Subcutaneous adipose tissue (tissue), 4 donors: ENCODE data around the gene ETFB. TPM values are rescaled to one million over a fixed set of nuclear protein-coding genes. Genes with fewer than 3 reads are reported as not detected.

Experiments
- CTCF ChIP-seq: fragments of 450-650 bp; IDR thresholded peaks from one replicate; pipeline ENCODE4 v1.5.1; 2016; ENCODE audit warnings: low read depth, mild to moderate bottlenecking, control low read depth, antibody characterized with exemption, moderate library complexity
- total RNA-seq, 4 donors: library from RNA; depleted of rRNA; stranded (reverse); fragments of >200 nt; gene quantifications; one replicate each; pipeline ENCODE4 v1.1.0, GENCODE V29; 2016

The ETFB gene
- total RNA-seq, 4 donors from 2014 or later = 116 to 444 (median 155) TPM

GRCh38 chr19:51311351-51312257 lies 54.6 kb downstream of the ETFB start, which contains the start of gene IGLON5:
IGLON5 (plus strand) TSS chr19:51311644; CDS start chr19:51311848, 204 bp downstream.
- no peak for TF ChIP-seq CTCF

DNA sequence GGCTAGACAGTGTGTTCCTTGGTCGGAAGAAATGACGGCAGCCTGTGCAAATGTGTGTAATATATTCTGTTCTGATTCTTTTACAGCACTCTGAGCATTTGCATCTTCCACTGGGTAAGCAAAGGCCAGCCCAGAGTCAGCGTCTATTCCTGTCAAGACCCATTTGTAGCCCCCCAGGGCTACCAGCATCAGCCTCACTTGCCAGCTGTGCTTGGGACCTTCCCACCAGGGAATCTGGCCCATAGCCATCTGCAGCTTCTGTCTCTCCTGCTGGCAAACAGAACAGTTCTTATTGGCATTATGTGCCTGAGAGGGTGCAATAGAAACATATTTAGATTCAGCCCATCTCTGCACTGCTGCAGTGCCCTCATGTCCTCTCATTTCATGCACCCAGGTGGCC lies 60.7 kb downstream of the ETFB start:
- TF ChIP-seq CTCF = no peak

DNA sequence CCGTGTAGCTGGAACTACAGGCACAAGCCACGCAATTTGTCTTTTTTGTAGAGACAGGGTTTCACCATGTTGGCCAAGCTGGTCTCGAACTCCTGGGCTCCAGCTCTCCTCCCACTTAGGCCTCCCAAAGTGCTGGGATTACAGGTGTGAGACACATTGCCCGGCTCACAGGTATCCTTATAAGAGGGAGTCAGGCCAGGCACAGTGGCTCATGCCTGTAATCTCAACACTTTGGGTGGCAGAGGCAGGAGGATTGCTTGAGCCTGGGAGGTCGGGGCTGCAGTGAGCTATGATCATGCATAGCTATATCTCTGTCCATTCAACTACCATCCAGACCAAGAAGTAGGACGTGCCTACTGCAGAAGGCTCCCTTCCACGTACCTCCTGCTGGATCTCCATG lies 64.9 kb downstream of the ETFB start:
- no peak for TF ChIP-seq CTCF

GRCh38 chr19:51297406-51297805 lies 68.8 kb downstream of the ETFB start:
- no peak for TF ChIP-seq CTCF

- no peak for TF ChIP-seq CTCF
Measured at GRCh38 chr19:51296336-51297093, 69.7 kb downstream of the ETFB start.

- TF ChIP-seq CTCF = no peak
Measured at GRCh38 chr19:51295382-51296126, 70.6 kb downstream of the ETFB start.

Other genes with a start within 250 kb of the ETFB start
- 10 to 100 TPM in 2 of 4 donors, 1 to 10 TPM in 2; 5.5 to 34.7 (median 11.3) TPM for gene SIGLEC9, start 241.5 kb downstream of the ETFB start, total RNA-seq
- gene SIGLEC7, start 224.1 kb downstream of the ETFB start, total RNA-seq = 10 to 100 TPM in 1 of 4 donors, 1 to 10 TPM in 2, under 1 TPM in 1; 0.57 to 13.4 (median 4.2) TPM
- gene CD33, start 141.3 kb downstream of the ETFB start, total RNA-seq = 10 to 100 TPM in 3 of 4 donors, 1 to 10 TPM in 1; 4.7 to 32.1 (median 13.0) TPM
- not detected for gene SIGLECL1, start 115.3 kb downstream of the ETFB start, total RNA-seq
- gene IGLON5, start 54.7 kb downstream of the ETFB start, total RNA-seq = under 1 TPM in 3 of 4 donors, not detected in 1; 0.17 to 0.82 (median 0.22) TPM
- 1 to 10 TPM in 1 of 4 donors, under 1 TPM in 3; 0.44 to 1.4 (median 0.61) TPM for gene VSIG10L, start 24.2 kb downstream of the ETFB start, total RNA-seq
- gene CLDND2, start 2.6 kb upstream of the ETFB start, total RNA-seq = not detected
- 1 to 10 TPM; 1.6 to 3.7 (median 2.7) TPM for gene NKG7, start 6.3 kb upstream of the ETFB start, total RNA-seq
- not detected for gene LIM2, start 21.6 kb upstream of the ETFB start, total RNA-seq
- not detected for gene C19orf84, start 24.2 kb upstream of the ETFB start, total RNA-seq
- gene SIGLEC10, start 51.3 kb upstream of the ETFB start, total RNA-seq = 1 to 10 TPM in 2 of 4 donors, under 1 TPM in 1, not detected in 1; 0.66 to 1.8 (median 1.7) TPM
- under 1 TPM; 0.17 to 0.94 (median 0.38) TPM for gene SIGLEC8, start 92.1 kb upstream of the ETFB start, total RNA-seq
- not detected for gene CEACAM18, start 112.2 kb upstream of the ETFB start, total RNA-seq
- not detected for gene SIGLEC12, start 135.4 kb upstream of the ETFB start, total RNA-seq
- 1 to 10 TPM in 3 of 4 donors, not detected in 1; 1.5 to 2.9 (median 2.5) TPM for gene SIGLEC6, start 165.3 kb upstream of the ETFB start, total RNA-seq
- 10 to 100 TPM in 1 of 4 donors, 1 to 10 TPM in 3; 5.3 to 10.1 (median 7.1) TPM for gene ZNF175, start 204.9 kb upstream of the ETFB start, total RNA-seq